ENCODE data around the gene TYSND1. TPM values are rescaled to one million over a fixed set of nuclear protein-coding genes. Genes with fewer than 3 reads are reported as not detected.
"Not testable (repeated sequence)": the region's sequence is repeated elsewhere in the genome, so short reads cannot be mapped to it uniquely, and the experiment has no call there.

TYSND1 gene
- total RNA-seq, 2 experiments from 2014 or later = 15.1 to 17.1 TPM

GRCh38 chr10:70139151-70139996 is 7.1 kb downstream of the TYSND1 start:
- ChIA-PET POLR2A (no interaction called here), CTCF (interaction anchor here (0.8 kb wide), 1 partner anchor 22 kb away, joined by 3 read pairs; no protein-coding TSS in a partner anchor)

GRCh38 chr10:70137927-70138883 is 8.3 kb downstream of the TYSND1 start:
- ChIA-PET CTCF (interaction anchor here (0.8 kb wide), 1 partner anchor 24 kb away, joined by 3 read pairs; no protein-coding TSS in a partner anchor), POLR2A (interaction anchor here (0.6 kb wide), 1 partner anchor 21 kb away, joined by 3 read pairs; no protein-coding TSS in a partner anchor)

- ChIA-PET CTCF (interaction anchor here (1.4 to 4.7 kb wide), 2 partner anchors 8 to 20 kb away, joined by 4 to 32 read pairs; partner anchors contain the start of gene TYSND1), POLR2A (interaction anchor here (0.6 kb wide), 1 partner anchor 22 kb away, joined by 3 read pairs; no protein-coding TSS in a partner anchor)
These were observed 9.4 kb downstream of the TYSND1 start for GRCh38 chr10:70137135-70137534.

GRCh38 chr10:70135684-70136083 is 10.8 kb downstream of the TYSND1 start:
- ChIA-PET POLR2A (no interaction called here), CTCF (interaction anchor here (4.7 kb wide), 1 partner anchor 10 kb away, joined by 32 read pairs; the partner anchor contains the start of gene TYSND1)

GRCh38 chr10:70135046-70135445 is 11.5 kb downstream of the TYSND1 start:
- POLR2A ChIA-PET = no interaction called here
- CTCF ChIA-PET = interaction anchor here (4.7 kb wide), 1 partner anchor 10 kb away, joined by 32 read pairs; the partner anchor contains the start of gene TYSND1

GRCh38 chr10:70132098-70133029 is 14.1 kb downstream of the TYSND1 start, which contains the start of gene AIFM2:
AIFM2 (minus strand) TSS chr10:70132825; CDS start chr10:70124084, 8,741 bp downstream.
- ChIA-PET CTCF (interaction anchor here (4.7 kb wide), 1 partner anchor 13 kb away, joined by 32 read pairs; the partner anchor contains the start of gene TYSND1), POLR2A (interaction anchor here (1.0 kb wide), 1 partner anchor 13 kb away, joined by 5 read pairs; no protein-coding TSS in a partner anchor)

GRCh38 chr10:70131560-70131937 is 15.0 kb downstream of the TYSND1 start:
- CTCF ChIA-PET = no interaction called here

GRCh38 chr10:70130878-70131559 is 15.5 kb downstream of the TYSND1 start:
- ChIA-PET CTCF (no interaction called here), POLR2A (no interaction called here)

More at GRCh38 chr10:70131560-70131937, 15.0 kb downstream of the TYSND1 start:
- POLR2A ChIA-PET = no interaction called here

- ChIA-PET CTCF (interaction anchor here (1.0 to 1.1 kb wide), 2 partner anchors 11 kb away, joined by 3 read pairs; no protein-coding TSS in a partner anchor), POLR2A (no interaction called here)
These were observed 19.7 kb downstream of the TYSND1 start for GRCh38 chr10:70126700-70127395.

- CTCF ChIA-PET = interaction anchor here (1.0 kb wide), 1 partner anchor 10 kb away, joined by 3 read pairs; no protein-coding TSS in a partner anchor
- POLR2A ChIA-PET = interaction anchor here (1.2 kb wide), 1 partner anchor 19 kb away, joined by 3 read pairs; no protein-coding TSS in a partner anchor
These were observed 20.5 kb downstream of the TYSND1 start for GRCh38 chr10:70125918-70126552.

GRCh38 chr10:70124918-70125317 is 21.6 kb downstream of the TYSND1 start:
- ChIA-PET POLR2A (interaction anchor here (1.2 kb wide), 1 partner anchor 21 kb away, joined by 3 read pairs; no protein-coding TSS in a partner anchor), CTCF (interaction anchor here (0.6 to 2.2 kb wide), 2 partner anchors 9 to 1238 kb away, joined by 3 to 12 read pairs; no protein-coding TSS in a partner anchor)

- ChIA-PET POLR2A (no interaction called here), CTCF (interaction anchor here (0.6 to 2.2 kb wide), 2 partner anchors 9 to 1237 kb away, joined by 3 to 12 read pairs; no protein-coding TSS in a partner anchor)
These were observed 22.1 kb downstream of the TYSND1 start for GRCh38 chr10:70124415-70124814.

GRCh38 chr10:70123817-70124216 is 22.7 kb downstream of the TYSND1 start:
- CTCF ChIA-PET = interaction anchor here (2.2 kb wide), 1 partner anchor 8 kb away, joined by 12 read pairs; no protein-coding TSS in a partner anchor
- POLR2A ChIA-PET = no interaction called here

- POLR2A ChIA-PET = not testable (repeated sequence)
- CTCF ChIA-PET = interaction anchor here (2.2 kb wide), 1 partner anchor 7 kb away, joined by 12 read pairs; no protein-coding TSS in a partner anchor
These were observed 23.3 kb downstream of the TYSND1 start for GRCh38 chr10:70123166-70123565.

- CTCF ChIA-PET = no interaction called here
- POLR2A ChIA-PET = no interaction called here
These were observed 23.8 kb downstream of the TYSND1 start for GRCh38 chr10:70122742-70123141.

GRCh38 chr10:70121281-70121949 is 25.1 kb downstream of the TYSND1 start:
- POLR2A ChIA-PET = no interaction called here
- CTCF ChIA-PET = no interaction called here

Measured in activated CD8-positive, alpha-beta memory T cell treated with anti-CD3 and anti-CD28 coated beads for 36 hours (primary cell).